COR-L47 (cell line): Measurements from ENCODE around the gene ZNF467.

Source experiments
- DNase-seq: peaks from one replicate; lab custom pipeline; 2025; lab: John Stamatoyannopoulos, UW

Gene ZNF467

DNA sequence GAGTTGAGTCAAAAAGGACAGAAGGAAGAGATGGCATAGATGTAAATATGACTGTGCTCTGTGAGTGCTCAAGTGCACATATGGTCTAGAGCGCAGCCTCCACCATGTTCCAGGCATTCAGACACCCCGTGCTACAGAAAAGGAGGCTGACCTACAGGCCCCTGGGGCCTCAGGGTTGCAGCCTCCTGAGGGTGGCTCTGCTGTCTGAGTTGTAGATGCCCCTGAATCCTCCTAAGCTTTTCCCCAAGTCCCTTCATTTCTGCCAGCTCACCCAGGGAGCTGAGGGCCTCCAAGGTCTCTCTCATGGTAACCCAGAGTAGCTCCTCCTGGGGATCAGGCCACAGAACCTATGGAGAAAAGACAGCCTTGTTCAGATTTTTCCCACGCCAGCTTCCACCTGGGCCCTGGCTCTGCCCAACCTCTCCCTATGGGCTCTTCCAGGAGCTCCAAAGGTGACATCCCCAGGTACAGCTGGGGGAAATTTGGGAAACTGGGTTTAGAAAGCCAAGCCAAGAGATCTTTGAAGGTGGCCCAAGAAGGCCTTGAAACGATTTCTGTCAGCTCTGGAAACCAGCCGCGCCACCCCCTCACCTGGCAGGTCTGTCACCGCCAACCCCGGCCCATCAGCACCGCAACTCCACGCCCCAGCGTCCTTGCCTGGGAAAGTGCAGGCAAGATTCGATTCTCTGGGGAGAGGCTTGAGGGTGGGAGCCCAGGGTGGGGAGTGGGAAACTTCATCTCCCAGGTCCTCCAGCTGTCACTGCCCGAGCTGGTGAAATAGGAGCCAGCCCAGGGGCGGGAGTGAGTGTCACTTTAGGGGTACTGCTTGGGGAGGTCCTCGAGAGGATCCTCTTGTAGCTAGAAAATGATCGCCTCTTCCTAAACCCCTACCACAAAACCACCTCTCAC lies 2.4 kb downstream of the ZNF467 start:
- DNase-seq: no peak

- no peak for DNase-seq
These were observed 3.5 kb downstream of the ZNF467 start for GRCh38 chr7:149769915-149770314.

- DNase-seq: no peak
These were observed 4.5 kb downstream of the ZNF467 start for GRCh38 chr7:149768931-149769330.

DNA sequence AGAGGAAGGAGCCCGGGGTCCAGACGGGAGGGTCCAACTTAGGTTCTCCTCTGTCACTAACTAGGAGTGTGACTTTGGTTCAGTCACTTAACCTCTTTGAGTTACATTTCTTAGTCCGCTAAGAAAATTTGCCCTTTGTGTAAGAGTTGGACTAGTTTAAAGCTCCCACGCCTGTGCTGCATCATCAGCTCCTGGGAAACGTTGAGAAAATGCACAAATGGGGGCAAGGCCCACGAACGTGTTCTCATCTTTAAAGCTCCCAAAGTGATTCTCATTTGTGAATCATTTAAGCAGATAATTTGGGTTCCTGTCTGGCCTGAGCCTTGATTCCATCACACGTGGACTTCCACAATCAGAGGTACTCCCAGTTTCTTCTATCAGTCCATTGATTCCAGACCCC lies 6.3 kb downstream of the ZNF467 start:
- DNase-seq: no peak

- DNase-seq: no peak
These were observed 7.2 kb downstream of the ZNF467 start for GRCh38 chr7:149766135-149766675.

- DNase-seq: no peak
These were observed 7.8 kb downstream of the ZNF467 start for GRCh38 chr7:149765399-149766121.

- DNase-seq: peak; percentile 41
These were observed 8.6 kb downstream of the ZNF467 start for GRCh38 chr7:149764481-149765398.

- no peak for DNase-seq
These were observed 9.7 kb downstream of the ZNF467 start for GRCh38 chr7:149763563-149764240.

DNA sequence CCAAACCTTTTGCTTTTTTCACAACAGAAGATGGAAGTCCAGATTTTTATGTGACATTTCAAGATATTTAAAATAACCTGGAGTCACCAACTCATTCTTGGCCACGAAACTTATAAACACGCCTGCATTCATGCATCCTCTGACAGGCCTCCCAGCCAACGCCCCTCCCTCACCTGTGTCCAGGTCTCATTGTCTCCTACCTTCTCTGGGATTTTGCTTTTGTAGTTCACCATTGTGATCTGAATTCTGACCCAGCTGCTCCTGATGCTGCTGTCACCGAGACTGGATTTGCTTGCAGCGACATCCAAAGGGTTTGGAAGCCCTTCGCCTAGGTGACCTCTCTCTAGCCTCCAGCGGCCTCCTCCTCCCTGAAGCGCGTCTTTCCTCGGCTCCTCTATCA lies 10.8 kb downstream of the ZNF467 start:
- DNase-seq: no peak

- no peak for DNase-seq
These were observed 11.3 kb downstream of the ZNF467 start for GRCh38 chr7:149762089-149762488.

GRCh38 chr7:149761307-149761706 lies 12.1 kb downstream of the ZNF467 start:
- DNase-seq: no peak

- DNase-seq: no peak
These were observed 12.8 kb downstream of the ZNF467 start for GRCh38 chr7:149760538-149760937.

GRCh38 chr7:149759093-149759860 lies 14.1 kb downstream of the ZNF467 start:
- DNase-seq: no peak

GRCh38 chr7:149753375-149754233 lies 19.8 kb downstream of the ZNF467 start:
- peak; percentile 45 for DNase-seq

GRCh38 chr7:149752646-149753045 lies 20.7 kb downstream of the ZNF467 start:
- DNase-seq: no peak

DNA sequence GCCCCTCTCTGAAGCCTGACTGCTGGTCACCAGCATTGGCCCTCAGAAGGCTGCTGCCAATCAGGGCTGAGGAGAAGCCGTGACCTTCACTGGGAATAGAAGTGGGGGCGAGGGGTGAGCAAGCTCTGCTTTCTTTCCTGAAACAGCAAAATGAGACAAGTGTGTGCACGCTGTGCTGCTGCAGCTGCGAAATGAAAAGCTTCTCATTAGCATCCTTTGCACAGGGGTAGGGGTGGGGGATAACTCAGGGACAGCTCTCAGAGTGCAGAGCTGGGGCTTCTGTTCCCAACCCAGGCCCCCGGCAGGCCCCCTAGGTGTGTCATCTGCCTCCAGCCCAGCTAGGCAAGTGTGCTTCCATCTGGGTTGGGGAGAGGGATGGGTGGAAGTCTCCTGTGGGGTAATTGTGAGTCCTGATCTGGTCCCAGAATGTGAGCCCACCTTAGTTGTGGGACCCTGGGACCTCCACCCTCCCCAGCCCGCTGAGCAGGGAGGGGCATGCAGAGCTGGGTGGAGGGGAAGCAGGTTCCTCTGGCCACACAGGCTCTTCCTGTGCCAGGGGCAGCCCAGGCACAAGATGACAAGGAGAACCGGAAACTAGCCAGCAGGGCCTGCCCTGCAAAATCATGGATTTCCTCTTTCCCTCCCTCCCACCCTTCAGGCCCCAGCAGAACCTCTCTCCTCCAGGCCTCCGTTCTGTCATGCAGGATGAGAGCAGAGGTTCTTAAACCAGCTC lies 22.2 kb downstream of the ZNF467 start:
- no peak for DNase-seq

- no peak for DNase-seq
These were observed 23.1 kb downstream of the ZNF467 start for GRCh38 chr7:149750122-149750845.
